ENCODE measurements around the gene CLDND2. TPM values are rescaled to one million over a fixed set of nuclear protein-coding genes. Genes with fewer than 3 reads are reported as not detected.

The CLDND2 gene
- total and polyA plus RNA-seq, 2 of the 4 experiments (the other 2 are of a cell fraction), result not detected

DNA sequence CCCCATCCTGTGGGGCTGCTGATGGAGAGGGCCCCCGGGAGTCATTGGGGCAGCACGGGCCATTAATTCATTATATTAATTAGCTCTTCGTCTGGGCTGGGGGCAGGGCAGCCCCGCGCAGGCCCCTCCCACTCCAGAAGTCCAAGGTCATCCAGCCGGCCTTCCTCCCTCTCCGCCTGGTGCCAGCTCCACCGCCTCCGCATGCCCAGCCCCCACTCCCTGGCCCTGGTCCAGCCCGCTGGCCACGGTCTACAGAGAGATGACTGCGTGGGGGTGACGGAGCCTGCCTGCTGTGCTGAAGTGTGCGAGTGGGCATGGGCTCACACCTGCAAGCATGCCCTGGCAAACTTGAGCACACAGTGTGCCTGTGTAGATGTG is 48.5 kb downstream of the CLDND2 start:
- CTCF ChIA-PET, result no interaction called here
- H4K91ac ChIP-seq (ENCODE audit: insufficient read depth, low read depth, low read length), result no peak overlapping the region
- DNase-seq (no peak), ATAC-seq (ENCODE audit: low read depth) (no peak)
- no peak overlapping the region for H3K56ac ChIP-seq (ENCODE audit: extremely low read depth, insufficient read depth, low read length)
- TF ChIP-seq CHD1 (IDR thresholded peaks at IDR 0.05; ENCODE audit: low read depth, low read length) (no peak), CTCF (conservative IDR thresholded peaks at IDR 0.05; ENCODE audit: low read depth, low read length) (no peak), RCOR1 (IDR thresholded peaks at IDR 0.05; ENCODE audit: insufficient replicate concordance, low read length) (no peak)
- no peak overlapping the region for H3K27ac ChIP-seq (ENCODE audit: insufficient read depth, low read length)
- H2BK120ac ChIP-seq (ENCODE audit: low read depth, low read length), result no peak overlapping the region
- H4K20me1 ChIP-seq (ENCODE audit: insufficient read depth, low read length), result no peaks in the 10 kb centered on the region
- H3K9me1 ChIP-seq (ENCODE audit: insufficient read depth, low read length), result no peaks in the 10 kb centered on the region
- no peak overlapping the region for H2AK9ac ChIP-seq (replicated peaks; ENCODE audit: low read depth, low read length, poor library complexity)
- H2BK20ac ChIP-seq (ENCODE audit: low read depth, low read length), result no peak overlapping the region
- no TSS peak for BruUV-seq (replicated peaks)
- POLR2A ChIA-PET (ENCODE audit: unreplicated experiment), result no interaction called here
- H2AK5ac ChIP-seq (ENCODE audit: low read depth, low read length), result no peak overlapping the region
- H3K9ac ChIP-seq (ENCODE audit: low read depth, low read length), result no peak overlapping the region
- no peak overlapping the region for H3K18ac ChIP-seq (ENCODE audit: low read depth, low read length)
- H2AFZ ChIP-seq (replicated peaks; ENCODE audit: low read length, poor library complexity), result peak overlapping the region; percentile 21
- dilution Hi-C loops (cut with HindIII; ENCODE audit: low sequenced_read_pairs, unreplicated experiment) (no loop called here), intact Hi-C loops (cut with micrococcal nuclease) (no loop called here), in situ Hi-C loops (cut with MboI; ENCODE audit: low sequenced_read_pairs) (no loop called here)
- H4K5ac ChIP-seq (ENCODE audit: low read depth, low read length), result no peak overlapping the region
- no peaks in the 10 kb centered on the region for H3K79me1 ChIP-seq (ENCODE audit: low read depth in 1 of 2, low read length in 2 of 2)
- no peaks in the 10 kb centered on the region for H3K27me3 ChIP-seq (ENCODE audit: control insufficient read depth, insufficient read depth, low read length)
- H2BK15ac ChIP-seq (ENCODE audit: low read depth, low read length), result no peak overlapping the region
- 0% methylated on average over 3 of the region's 14 CpGs; no CpG with 5 or more reads in 1 of the 2 experiments for WGBS, 2 experiments (ENCODE audit: extremely low coverage in 2 of 2, insufficient read length in 1 of 2)
- no peak overlapping the region for H4K8ac ChIP-seq (ENCODE audit: low read depth in 2 of 2, low read length in 2 of 2)
- H3K4me1 ChIP-seq (ENCODE audit: control insufficient read depth, insufficient read depth, low read length), result no peaks in the 10 kb centered on the region
- no peaks in the 10 kb centered on the region for H3K36me3 ChIP-seq (ENCODE audit: control insufficient read depth, insufficient read depth, low read length)
- H2BK5ac ChIP-seq (ENCODE audit: low read depth, low read length, poor library complexity, severe bottlenecking), result no peak overlapping the region
- H3K23ac ChIP-seq (ENCODE audit: low read depth, low read length), result no peak overlapping the region
- H3K14ac ChIP-seq (replicated peaks; ENCODE audit: low read depth, low read length), result no peak overlapping the region
- no peak overlapping the region for H3K4me2 ChIP-seq (ENCODE audit: low read depth, low read length)
- H3K9me3 ChIP-seq (ENCODE audit: control insufficient read depth, insufficient read depth, low read length), result no peaks in the 10 kb centered on the region
- H3K4ac ChIP-seq (ENCODE audit: low read depth, low read length), result no peak overlapping the region
- H3K4me3 ChIP-seq (ENCODE audit: insufficient read depth, low read depth, low read length), result no peak overlapping the region
